Dendritic cell treated with granulocyte-macrophage colony-stimulating factor and Interleukin-4, amounts not matched to agents 40 ng/mL and 50 ng/mL, for 4 days (primary cell): ENCODE results near the gene KIDINS220.
A peak's percentile ranks its signal among the peaks of the same experiment; 100 is the strongest.

Experiments used
- H3K27ac Mint-ChIP-seq: one replicate; pipeline ENCODE4 v1.8.0; 2022; ENCODE audit warnings: mild to moderate bottlenecking, mixed read lengths
- H3K27me3 Mint-ChIP-seq: one replicate; pipeline ENCODE4 v1.8.0; 2022; ENCODE audit warnings: mild to moderate bottlenecking, mixed read lengths
- H3K36me3 Mint-ChIP-seq: one replicate; pipeline ENCODE4 v1.8.0; 2022; ENCODE audit warnings: low read depth, mixed read lengths
- H3K4me1 Mint-ChIP-seq: one replicate; pipeline ENCODE4 v1.8.0; 2022; ENCODE audit warnings: low read depth, mixed read lengths
- H3K4me3 Mint-ChIP-seq: one replicate; pipeline ENCODE4 v1.8.0; 2022; ENCODE audit warnings: mild to moderate bottlenecking, moderate library complexity, mixed read lengths
- H3K9me3 Mint-ChIP-seq: one replicate; pipeline ENCODE4 v1.8.0; 2022; ENCODE audit warnings: mixed read lengths
- intact Hi-C: fragments of 100-400 bp; cut with micrococcal nuclease; formaldehyde crosslinking; loops from one replicate; pipeline ENCODE4 v1.15.0; 2022

Gene KIDINS220

GRCh38 chr2:8861797-8862196 lies 24.4 kb upstream of the KIDINS220 start:
- Mint-ChIP-seq H3K27ac (no peak overlapping the region), H3K9me3 (no peaks in the 10 kb centered on the region), H3K4me3 (no peak overlapping the region), H3K36me3 (peaks cover 47% of the 10 kb centered on the region), H3K4me1 (no peaks in the 10 kb centered on the region), H3K27me3 (no peaks in the 10 kb centered on the region)
- intact Hi-C loops = no loop called here

DNA sequence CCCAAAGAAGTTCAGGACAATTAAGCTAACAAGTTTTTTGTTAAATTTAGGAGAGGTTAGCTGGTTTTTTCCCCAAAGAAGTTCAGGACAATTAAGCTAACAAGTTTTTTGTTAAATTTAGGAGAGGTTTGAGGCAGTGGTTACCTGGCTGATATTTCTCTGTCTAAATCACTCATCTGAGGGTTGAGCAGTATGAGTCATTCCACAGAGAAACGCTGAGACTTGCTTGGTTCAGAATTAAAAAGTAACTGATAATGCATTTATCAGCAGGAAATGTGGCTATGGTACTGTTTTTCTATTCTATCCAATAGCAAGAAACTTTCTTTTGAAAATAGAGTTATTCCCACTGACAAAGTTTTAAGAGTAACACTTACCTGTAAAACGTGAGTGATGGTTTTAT lies 22.8 kb upstream of the KIDINS220 start:
- intact Hi-C loops = no loop called here
- no peaks in the 10 kb centered on the region for H3K4me1 Mint-ChIP-seq
- no peaks in the 10 kb centered on the region for H3K27me3 Mint-ChIP-seq
- H3K27ac Mint-ChIP-seq = no peak overlapping the region
- H3K36me3 Mint-ChIP-seq = peaks cover 47% of the 10 kb centered on the region
- no peaks in the 10 kb centered on the region for H3K9me3 Mint-ChIP-seq
- no peak overlapping the region for H3K4me3 Mint-ChIP-seq

- Mint-ChIP-seq H3K27ac (no peak overlapping the region), H3K27me3 (no peaks in the 10 kb centered on the region), H3K36me3 (peaks cover 37% of the 10 kb centered on the region), H3K9me3 (no peaks in the 10 kb centered on the region), H3K4me1 (no peaks in the 10 kb centered on the region), H3K4me3 (no peak overlapping the region)
- intact Hi-C loops = no loop called here
Observed at GRCh38 chr2:8858910-8859309, 21.5 kb upstream of the KIDINS220 start.

DNA sequence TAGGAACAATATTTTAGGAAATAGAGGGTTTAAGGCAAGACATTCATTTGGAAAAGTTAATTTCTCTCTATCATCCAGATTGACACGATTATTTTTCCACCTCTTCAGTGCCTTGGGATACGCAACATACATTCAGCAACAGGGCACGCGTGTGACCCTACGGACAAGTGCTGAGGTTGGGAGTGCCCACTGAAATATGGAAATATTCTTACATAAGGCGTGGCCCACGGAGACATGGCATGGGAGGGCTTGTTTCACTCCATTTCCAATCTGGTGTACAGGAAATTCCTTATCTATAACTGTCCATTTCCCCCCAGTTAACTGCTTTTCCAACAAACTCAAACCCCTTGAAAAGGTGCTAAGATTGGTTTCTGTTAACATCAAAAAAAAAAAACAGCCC lies 20.9 kb upstream of the KIDINS220 start:
- Mint-ChIP-seq H3K4me1 (no peaks in the 10 kb centered on the region), H3K9me3 (no peaks in the 10 kb centered on the region), H3K27me3 (no peaks in the 10 kb centered on the region), H3K27ac (no peak overlapping the region), H3K4me3 (no peak overlapping the region), H3K36me3 (peaks cover 31% of the 10 kb centered on the region)
- intact Hi-C loops = no loop called here

DNA sequence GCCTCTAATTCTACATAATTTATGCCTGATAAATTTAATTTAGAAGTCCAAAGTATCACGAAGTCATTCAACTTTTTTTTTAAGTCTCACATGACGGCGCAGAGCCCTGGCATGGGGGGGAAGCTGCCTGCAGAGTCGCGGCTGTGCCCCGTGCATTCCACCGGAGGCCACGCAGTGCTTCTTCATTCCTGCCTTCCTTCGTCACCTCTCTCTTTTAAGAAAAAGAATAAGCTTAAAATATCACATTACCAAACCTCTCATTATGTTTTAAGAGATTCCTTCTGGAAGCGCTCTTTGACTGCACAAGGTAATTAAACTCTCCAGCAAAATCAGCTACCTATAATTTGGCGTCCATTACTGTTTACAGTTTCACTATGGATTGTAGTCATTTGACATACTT lies 20.3 kb upstream of the KIDINS220 start:
- no peak overlapping the region for H3K27ac Mint-ChIP-seq
- intact Hi-C loops = no loop called here

DNA sequence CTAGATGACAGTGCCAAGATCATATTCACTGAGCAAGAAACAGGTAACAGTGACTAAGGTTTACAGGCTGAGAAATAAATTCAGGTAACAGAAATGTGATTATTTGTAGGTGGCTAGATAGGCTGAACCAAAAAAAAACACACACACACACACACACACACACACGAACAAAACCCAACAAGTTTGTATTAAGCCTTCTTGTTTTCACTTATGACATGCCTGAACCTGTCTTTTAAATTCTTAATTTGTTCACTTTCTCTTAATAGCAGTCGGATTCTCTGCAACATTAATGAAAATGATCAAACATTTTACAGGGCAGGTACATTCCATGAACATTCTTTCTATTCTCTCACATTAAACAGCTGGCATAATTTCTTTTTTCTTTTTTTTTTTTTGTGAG lies 18.8 kb upstream of the KIDINS220 start:
- H3K27me3 Mint-ChIP-seq = no peaks in the 10 kb centered on the region
- H3K27ac Mint-ChIP-seq = no peak overlapping the region
- no peak overlapping the region for H3K4me3 Mint-ChIP-seq
- intact Hi-C loops = no loop called here
- H3K4me1 Mint-ChIP-seq = no peaks in the 10 kb centered on the region
- H3K36me3 Mint-ChIP-seq = peaks cover 18% of the 10 kb centered on the region
- no peaks in the 10 kb centered on the region for H3K9me3 Mint-ChIP-seq

More for the DNA sequence above, 20.3 kb upstream of the KIDINS220 start:
- Mint-ChIP-seq H3K27me3 (no peaks in the 10 kb centered on the region), H3K4me3 (no peak overlapping the region), H3K4me1 (no peaks in the 10 kb centered on the region), H3K36me3 (peaks cover 30% of the 10 kb centered on the region), H3K9me3 (no peaks in the 10 kb centered on the region)

- H3K27ac Mint-ChIP-seq = no peak overlapping the region
- intact Hi-C loops = no loop called here
- H3K27me3 Mint-ChIP-seq = peaks cover 2% of the 10 kb centered on the region
- peaks cover 12% of the 10 kb centered on the region for H3K36me3 Mint-ChIP-seq
- no peaks in the 10 kb centered on the region for H3K4me1 Mint-ChIP-seq
- no peak overlapping the region for H3K4me3 Mint-ChIP-seq
- H3K9me3 Mint-ChIP-seq = no peaks in the 10 kb centered on the region
Observed at GRCh38 chr2:8855010-8855409, 17.6 kb upstream of the KIDINS220 start.

GRCh38 chr2:8853426-8853825 lies 16.0 kb upstream of the KIDINS220 start:
- no peaks in the 10 kb centered on the region for H3K9me3 Mint-ChIP-seq
- peaks cover 9% of the 10 kb centered on the region for H3K36me3 Mint-ChIP-seq
- peaks cover 5% of the 10 kb centered on the region for H3K27me3 Mint-ChIP-seq
- no peak overlapping the region for H3K27ac Mint-ChIP-seq
- H3K4me1 Mint-ChIP-seq = no peaks in the 10 kb centered on the region
- intact Hi-C loops = no loop called here
- no peak overlapping the region for H3K4me3 Mint-ChIP-seq

DNA sequence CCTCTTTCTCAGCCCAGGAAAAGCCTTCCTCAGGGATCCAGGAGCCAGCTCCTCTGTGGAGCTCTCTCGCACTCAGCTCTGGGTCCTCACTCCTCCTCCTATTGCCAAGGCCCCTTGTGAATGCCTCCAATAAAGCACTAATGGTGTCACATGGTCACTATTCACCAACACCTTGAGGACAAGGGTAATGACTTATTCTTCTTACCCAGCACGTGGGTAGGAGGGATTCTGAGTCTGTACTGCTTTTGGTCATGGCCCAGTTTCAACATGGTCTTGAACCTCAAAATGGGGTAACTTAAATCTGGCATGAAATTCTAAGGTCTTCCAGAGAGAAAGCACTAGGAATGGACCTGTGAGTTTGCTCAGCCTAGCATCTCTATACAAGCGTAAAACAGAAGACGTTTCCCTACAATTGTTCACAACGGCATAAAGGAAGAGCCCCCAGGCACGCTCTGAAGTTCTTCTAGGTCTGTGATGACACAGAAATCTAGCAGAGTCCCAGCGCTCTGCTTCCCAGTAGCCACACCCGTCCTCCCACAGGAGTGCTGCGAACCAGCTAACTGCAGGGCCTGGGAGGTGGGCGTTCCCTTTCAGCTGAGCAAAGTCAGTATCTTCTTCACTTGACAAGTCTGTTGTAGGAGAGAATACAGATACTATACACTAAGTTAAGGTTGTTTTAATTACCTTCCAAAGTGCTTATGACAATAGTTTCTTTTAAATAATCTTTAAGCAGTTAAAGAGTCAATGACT lies 14.6 kb upstream of the KIDINS220 start:
- Mint-ChIP-seq H3K4me1 (no peaks in the 10 kb centered on the region), H3K4me3 (no peak overlapping the region), H3K36me3 (no peaks in the 10 kb centered on the region), H3K27me3 (peaks cover 5% of the 10 kb centered on the region), H3K27ac (no peak overlapping the region), H3K9me3 (no peaks in the 10 kb centered on the region)
- intact Hi-C loops = no loop called here

- no peaks in the 10 kb centered on the region for H3K9me3 Mint-ChIP-seq
- peaks cover 5% of the 10 kb centered on the region for H3K27me3 Mint-ChIP-seq
- no peak overlapping the region for H3K27ac Mint-ChIP-seq
- no peaks in the 10 kb centered on the region for H3K36me3 Mint-ChIP-seq
- H3K4me1 Mint-ChIP-seq = no peaks in the 10 kb centered on the region
- intact Hi-C loops = no loop called here
- H3K4me3 Mint-ChIP-seq = no peak overlapping the region
Observed at GRCh38 chr2:8850845-8851487, 13.6 kb upstream of the KIDINS220 start.

- no peaks in the 10 kb centered on the region for H3K9me3 Mint-ChIP-seq
- no peak overlapping the region for H3K4me3 Mint-ChIP-seq
- H3K36me3 Mint-ChIP-seq = no peaks in the 10 kb centered on the region
- H3K4me1 Mint-ChIP-seq = no peaks in the 10 kb centered on the region
- peaks cover 7% of the 10 kb centered on the region for H3K27me3 Mint-ChIP-seq
- no peak overlapping the region for H3K27ac Mint-ChIP-seq
- intact Hi-C loops = no loop called here
Observed at GRCh38 chr2:8849327-8849726, 11.9 kb upstream of the KIDINS220 start.

- H3K4me3 Mint-ChIP-seq = no peak overlapping the region
Observed at GRCh38 chr2:8848328-8849100, 11.1 kb upstream of the KIDINS220 start.

DNA sequence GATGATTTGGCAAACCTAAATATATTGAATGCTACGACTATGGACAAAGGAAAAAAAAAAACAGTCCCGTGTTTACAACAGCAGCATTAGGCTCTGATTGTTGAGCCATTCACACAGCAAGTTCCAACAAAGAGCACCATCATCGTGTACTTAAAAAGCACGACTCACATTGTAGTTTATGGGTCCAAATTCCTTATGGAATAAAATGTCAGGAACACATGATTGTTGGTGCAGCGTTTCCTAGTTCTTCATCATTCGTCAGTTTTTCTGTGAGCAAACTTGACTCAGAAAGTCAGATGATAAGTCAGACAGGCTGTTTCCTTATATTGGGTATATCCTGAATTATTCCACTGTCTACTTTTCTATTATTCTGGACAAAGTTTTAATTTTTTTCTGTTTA lies 10.0 kb upstream of the KIDINS220 start:
- Mint-ChIP-seq H3K36me3 (no peaks in the 10 kb centered on the region), H3K27me3 (peaks cover 7% of the 10 kb centered on the region), H3K4me3 (no peak overlapping the region), H3K4me1 (peaks cover 3% of the 10 kb centered on the region), H3K27ac (no peak overlapping the region), H3K9me3 (no peaks in the 10 kb centered on the region)
- intact Hi-C loops = no loop called here

More at GRCh38 chr2:8848328-8849100, 11.1 kb upstream of the KIDINS220 start:
- no peaks in the 10 kb centered on the region for H3K4me1 Mint-ChIP-seq
- intact Hi-C loops = no loop called here
- H3K36me3 Mint-ChIP-seq = no peaks in the 10 kb centered on the region
- no peaks in the 10 kb centered on the region for H3K9me3 Mint-ChIP-seq
- peaks cover 7% of the 10 kb centered on the region for H3K27me3 Mint-ChIP-seq
- no peak overlapping the region for H3K27ac Mint-ChIP-seq

DNA sequence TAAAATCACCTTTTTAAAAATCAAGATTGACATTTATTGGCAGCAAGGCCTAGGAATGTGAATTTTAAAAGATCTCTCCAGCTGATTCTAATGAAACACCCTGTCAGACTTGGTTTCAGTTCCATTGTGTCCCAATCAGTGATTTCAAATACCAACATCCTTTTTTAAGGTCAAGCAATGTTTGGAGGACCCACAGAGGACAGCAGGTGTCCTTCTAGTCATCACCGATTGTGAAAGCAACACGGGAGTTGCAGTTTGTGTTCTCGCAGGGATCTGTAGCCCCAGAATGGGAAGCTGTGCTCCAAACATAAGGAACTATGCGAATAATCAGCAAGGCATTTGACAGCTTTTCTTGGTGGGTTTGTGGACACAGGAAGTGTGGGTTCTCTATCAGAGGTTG lies 4.5 kb upstream of the KIDINS220 start:
- Mint-ChIP-seq H3K4me3 (no peak overlapping the region), H3K36me3 (peaks cover 7% of the 10 kb centered on the region), H3K27me3 (peaks cover 2% of the 10 kb centered on the region), H3K9me3 (no peaks in the 10 kb centered on the region), H3K27ac (peak overlapping the region; percentile 35), H3K4me1 (peaks cover 23% of the 10 kb centered on the region)
- intact Hi-C loops = no loop called here
